ENCODE measurements around the gene MMP19.
"Not testable (repeated sequence)": the region's sequence is repeated elsewhere in the genome, so short reads cannot be mapped to it uniquely, and the experiment has no call there.

Gene MMP19

GRCh38 chr12:55874443-55874842 is 31.7 kb upstream of the MMP19 start:
- Histone ChIP-seq H3K27me3 (no peaks in the 10 kb centered on the region), H3K9me3 (peaks cover 0 to 10% (median 7%) of the 10 kb centered on the region in 3 donors), H3K4me1 (no peaks in the 10 kb centered on the region), H3K27ac (no peak overlapping the region), H3K36me3 (no peaks in the 10 kb centered on the region), H3K4me3 (no peak overlapping the region)
- no peak for TF ChIP-seq CTCF (IDR thresholded peaks at IDR 0.05)
- intact Hi-C loops (cut with DNase I; ENCODE audit: low total_unique reads), result no loop called here
- DNase-seq, result no peak

GRCh38 chr12:55866454-55867004 is 23.8 kb upstream of the MMP19 start:
- DNase-seq; H3K27me3 ChIP-seq; intact Hi-C loops (cut with DNase I; ENCODE audit: low total_unique reads); H3K4me1 ChIP-seq; H3K4me3 ChIP-seq; H3K27ac ChIP-seq; H3K36me3 ChIP-seq: not testable (repeated sequence)
- peaks cover 0 to 15% (median 3%) of the 10 kb centered on the region in 3 donors for H3K9me3 ChIP-seq

- no peaks in the 10 kb centered on the region for H3K27me3 ChIP-seq
- no peak for TF ChIP-seq CTCF (IDR thresholded peaks at IDR 0.05)
- intact Hi-C loops (cut with DNase I; ENCODE audit: low total_unique reads), result no loop called here
Observed at GRCh38 chr12:55865327-55865726, 22.6 kb upstream of the MMP19 start.

GRCh38 chr12:55862931-55863330 is 20.2 kb upstream of the MMP19 start:
- H3K27me3 ChIP-seq; H3K4me1 ChIP-seq; H3K27ac ChIP-seq; intact Hi-C loops (cut with DNase I; ENCODE audit: low total_unique reads); DNase-seq; H3K36me3 ChIP-seq; H3K4me3 ChIP-seq: not testable (repeated sequence)
- H3K9me3 ChIP-seq, result peaks cover 0 to 15% (median 3%) of the 10 kb centered on the region in 3 donors

More at GRCh38 chr12:55865327-55865726, 22.6 kb upstream of the MMP19 start:
- Histone ChIP-seq H3K4me1 (no peaks in the 10 kb centered on the region), H3K9me3 (peaks cover 0 to 15% (median 3%) of the 10 kb centered on the region in 3 donors), H3K4me3 (no peak overlapping the region), H3K27ac (no peak overlapping the region), H3K36me3 (peaks cover 0 to 4% (median 0%) of the 10 kb centered on the region in 3 donors)
- DNase-seq, result no peak

- no peaks in the 10 kb centered on the region for H3K27me3 ChIP-seq
- H3K9me3 ChIP-seq, result peaks cover 0 to 15% (median 3%) of the 10 kb centered on the region in 3 donors
- no peak overlapping the region for H3K27ac ChIP-seq
- intact Hi-C loops (cut with DNase I; ENCODE audit: low total_unique reads), result no loop called here
- no peak overlapping the region for H3K4me3 ChIP-seq
- TF ChIP-seq CTCF (IDR thresholded peaks at IDR 0.05), result no peak
- H3K36me3 ChIP-seq, result peaks cover 0 to 4% (median 0%) of the 10 kb centered on the region in 3 donors
- no peak for DNase-seq
- no peaks in the 10 kb centered on the region for H3K4me1 ChIP-seq
Observed at GRCh38 chr12:55862286-55862685, 19.6 kb upstream of the MMP19 start.

GRCh38 chr12:55861871-55862270 is 19.1 kb upstream of the MMP19 start:
- DNase-seq, result no peak
- Histone ChIP-seq H3K4me3 (no peak overlapping the region), H3K9me3 (peaks cover 0 to 15% (median 3%) of the 10 kb centered on the region in 3 donors), H3K27ac (no peak overlapping the region), H3K36me3 (peaks cover 0 to 4% (median 0%) of the 10 kb centered on the region in 3 donors), H3K4me1 (no peaks in the 10 kb centered on the region), H3K27me3 (no peaks in the 10 kb centered on the region)
- no peak for TF ChIP-seq CTCF (IDR thresholded peaks at IDR 0.05)
- intact Hi-C loops (cut with DNase I; ENCODE audit: low total_unique reads), result no loop called here

GRCh38 chr12:55861396-55861795 is 18.7 kb upstream of the MMP19 start:
- Histone ChIP-seq H3K9me3 (peaks cover 0 to 15% (median 3%) of the 10 kb centered on the region in 3 donors), H3K4me1 (no peaks in the 10 kb centered on the region), H3K27me3 (no peaks in the 10 kb centered on the region), H3K4me3 (no peak overlapping the region), H3K27ac (no peak overlapping the region), H3K36me3 (peaks cover 0 to 4% (median 0%) of the 10 kb centered on the region in 3 donors)
- intact Hi-C loops (cut with DNase I; ENCODE audit: low total_unique reads), result no loop called here
- TF ChIP-seq CTCF (IDR thresholded peaks at IDR 0.05), result no peak
- no peak for DNase-seq

All from tibial artery (tissue), 4 donors.